Subcutaneous adipose tissue (tissue), 4 donors: ENCODE results near the gene NCAPD3. TPM values are rescaled to one million over a fixed set of nuclear protein-coding genes. Genes with fewer than 3 reads are reported as not detected.

Experiments used
- CTCF ChIP-seq: fragments of 450-650 bp; IDR thresholded peaks from one replicate; pipeline ENCODE4 v1.5.1; 2016; ENCODE audit warnings: low read depth, mild to moderate bottlenecking, control low read depth, antibody characterized with exemption, moderate library complexity
- total RNA-seq, 4 donors: library from RNA; depleted of rRNA; stranded (reverse); fragments of >200 nt; gene quantifications; one replicate each; pipeline ENCODE4 v1.1.0, GENCODE V29; 2016

The NCAPD3 gene
- total RNA-seq, 4 donors from 2014 or later, result 10.5 to 18.7 (median 13.8) TPM

DNA sequence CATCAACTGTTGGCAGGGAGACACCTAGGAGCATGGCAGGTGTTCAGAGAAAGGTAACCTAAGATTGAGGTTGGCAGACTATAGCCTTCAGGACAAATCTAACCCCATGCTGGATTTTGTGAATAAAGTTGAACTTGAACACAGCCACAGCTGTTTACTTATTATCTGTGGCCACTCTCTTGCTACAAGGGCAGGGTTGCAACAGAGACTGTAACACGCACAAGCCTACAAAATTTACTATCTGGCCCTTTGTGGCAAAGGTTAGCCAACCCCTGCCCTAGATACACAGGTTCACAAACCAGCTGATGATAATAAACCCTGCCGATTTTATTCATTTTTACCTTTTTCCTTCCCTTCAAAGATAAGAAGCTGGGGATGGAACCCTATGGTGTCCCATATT is 26.9 kb upstream of the NCAPD3 start:
- no peak for TF ChIP-seq CTCF

DNA sequence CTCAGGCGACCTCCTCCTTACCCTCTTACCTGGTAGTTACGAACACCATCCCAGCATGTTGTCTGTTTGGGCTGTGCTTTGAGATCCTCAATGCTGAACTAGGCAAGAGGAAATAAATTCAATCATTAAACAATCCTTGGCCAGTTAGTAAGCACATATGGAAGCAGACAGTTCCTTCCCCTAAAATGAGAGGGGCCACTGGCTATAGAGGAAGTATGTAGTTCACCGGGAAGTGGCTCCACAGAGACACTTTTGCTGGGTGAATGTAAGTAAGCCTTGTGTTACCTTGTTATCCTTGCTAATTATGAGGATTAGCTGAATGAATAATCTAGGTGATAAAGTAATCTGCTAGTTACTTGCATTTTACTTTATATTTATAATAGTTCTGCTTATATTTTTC is 26.5 kb upstream of the NCAPD3 start:
- no peak for TF ChIP-seq CTCF

DNA sequence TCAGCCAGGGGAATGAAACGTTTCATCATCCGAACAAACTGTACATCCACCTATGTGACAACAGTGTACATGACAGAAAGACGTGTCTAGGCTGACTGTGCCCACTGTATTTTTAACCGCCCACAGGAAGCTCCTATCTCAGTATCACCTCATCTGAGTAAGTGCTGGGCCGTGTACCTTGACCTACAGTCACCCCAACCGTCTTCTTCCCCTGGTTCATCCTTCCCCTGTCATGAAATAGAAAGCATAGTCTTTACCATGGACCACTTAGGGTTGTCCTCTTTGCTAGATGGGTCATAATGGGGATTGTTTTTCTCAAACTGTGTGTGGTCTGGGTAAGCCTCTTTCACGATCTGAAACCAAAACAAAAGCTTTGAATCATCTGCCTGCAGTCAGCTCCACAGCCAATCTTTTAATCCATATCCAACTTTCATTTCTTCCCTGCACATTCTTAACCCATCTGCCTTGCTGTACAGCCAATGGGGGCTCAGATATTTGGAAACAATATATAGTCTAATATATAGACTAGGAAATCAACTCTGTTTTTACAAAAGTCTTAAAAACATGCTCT is 25.2 kb upstream of the NCAPD3 start:
- no peak for TF ChIP-seq CTCF

GRCh38 chr11:134246678-134247077 is 22.9 kb upstream of the NCAPD3 start:
- no peak for TF ChIP-seq CTCF

DNA sequence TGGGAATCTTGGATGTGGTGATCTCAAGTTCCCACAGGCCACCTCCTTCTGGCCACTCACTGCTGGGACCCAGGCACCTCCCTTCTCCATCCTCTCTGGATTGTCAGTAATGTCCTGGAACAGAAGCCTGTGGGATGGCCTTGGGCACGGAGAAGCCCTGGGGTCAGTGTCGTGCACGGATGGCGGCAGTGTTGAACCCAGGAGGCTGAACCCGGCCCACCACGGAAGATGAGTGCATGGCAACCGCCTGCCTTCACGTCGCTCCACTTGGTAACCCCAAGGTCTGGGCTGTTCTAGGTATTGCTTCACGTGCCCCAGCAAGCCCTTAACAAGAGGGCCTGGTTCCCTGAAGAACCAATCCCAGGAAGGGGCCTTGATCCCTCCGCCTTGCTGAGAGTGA is 22.3 kb upstream of the NCAPD3 start:
- no peak for TF ChIP-seq CTCF

DNA sequence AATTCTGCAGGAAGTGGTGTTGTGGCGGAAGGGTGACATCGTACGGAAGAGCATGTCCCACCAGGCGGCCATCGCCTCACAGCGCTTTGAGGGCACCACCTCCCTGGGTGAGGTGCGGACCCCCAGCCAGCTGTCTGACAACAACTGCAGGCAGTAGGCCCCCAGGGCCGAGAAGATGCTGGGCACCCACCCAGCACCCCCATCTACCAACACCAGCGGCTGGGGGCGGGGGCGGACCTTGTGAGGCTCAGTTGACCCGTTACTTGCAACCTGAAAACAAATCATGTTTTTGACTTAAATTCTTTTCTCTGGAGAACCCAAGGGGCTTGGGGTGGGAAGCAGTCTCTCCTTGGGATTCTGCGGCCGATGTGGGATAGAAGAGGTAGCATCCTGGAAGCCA is 21.7 kb upstream of the NCAPD3 start:
- no peak for TF ChIP-seq CTCF

DNA sequence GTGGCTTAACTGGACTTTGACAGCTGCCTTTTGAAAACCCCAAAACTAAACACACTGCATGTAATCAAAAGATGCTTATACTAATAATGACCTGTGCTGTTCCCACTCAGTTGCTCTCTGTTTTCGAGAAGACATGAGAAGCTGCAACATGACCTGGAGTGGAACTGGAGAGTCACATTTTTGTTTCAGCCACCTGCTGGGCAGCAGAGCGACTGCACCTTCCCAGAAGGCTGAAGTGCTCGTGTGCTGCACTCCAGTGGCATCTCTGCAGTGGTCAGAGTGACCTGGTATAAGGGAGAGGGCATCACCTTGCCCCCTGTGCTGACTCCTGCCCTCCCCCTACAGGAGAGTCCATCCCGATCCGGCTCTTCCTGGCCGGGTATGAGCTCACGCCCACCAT is 20.8 kb upstream of the NCAPD3 start:
- no peak for TF ChIP-seq CTCF
